Duodenal mucosa (tissue), 2 donors: ENCODE data around the gene MEIS1.
A peak's percentile ranks its signal among the peaks of the same experiment; 100 is the strongest.

ENCODE experiments used
- H3K27ac ChIP-seq: one replicate; pipeline ENCODE4 v1.7.0; 2013; ENCODE audit warnings: low read depth, low read length
- H3K27me3 ChIP-seq, 2 donors: one replicate each; pipeline ENCODE4 v1.7.0; 2013; ENCODE audit warnings: low read length in 2 of 2, control low read depth in 1 of 2; ENCODE audit not compliant: insufficient read depth in 2 of 2, control insufficient read depth in 1 of 2
- H3K36me3 ChIP-seq, 2 donors: one replicate each; pipeline ENCODE4 v1.7.0; 2013; ENCODE audit warnings: low read length in 2 of 2, control low read depth in 1 of 2; ENCODE audit not compliant: insufficient read depth in 2 of 2, control insufficient read depth in 1 of 2
- H3K4me1 ChIP-seq, 2 donors: one replicate each; pipeline ENCODE4 v1.7.0; 2013; ENCODE audit warnings: low read length in 2 of 2, control low read depth in 1 of 2; ENCODE audit not compliant: insufficient read depth in 2 of 2, control insufficient read depth in 1 of 2
- H3K4me3 ChIP-seq, 2 donors: one replicate each; pipeline ENCODE4 v1.7.0; 2013; ENCODE audit warnings: low read length in 2 of 2, low read depth in 1 of 2
- H3K9ac ChIP-seq, 2 donors: one replicate each; pipeline ENCODE4 v1.7.0; 2013; ENCODE audit warnings: low read length in 2 of 2, low read depth in 1 of 2
- H3K9me3 ChIP-seq, 2 donors: one replicate each; pipeline ENCODE4 v1.7.0; 2013; ENCODE audit warnings: low read length in 2 of 2, control low read depth in 1 of 2; ENCODE audit not compliant: control insufficient read depth in 1 of 2

MEIS1 gene

GRCh38 chr2:66550826-66551225 lies 115.9 kb downstream of the MEIS1 start:
- H3K9me3 ChIP-seq, result no peaks in the 10 kb centered on the region
- no peaks in the 10 kb centered on the region for H3K36me3 ChIP-seq
- H3K9ac ChIP-seq, result no peak overlapping the region
- no peak overlapping the region for H3K27ac ChIP-seq
- no peaks in the 10 kb centered on the region for H3K4me1 ChIP-seq
- H3K4me3 ChIP-seq, result no peak overlapping the region
- H3K27me3 ChIP-seq, result peaks cover 0 to 6% of the 10 kb centered on the region in 2 donors

GRCh38 chr2:66553370-66553769 lies 118.4 kb downstream of the MEIS1 start:
- Histone ChIP-seq H3K9ac (no peak overlapping the region), H3K27ac (no peak overlapping the region), H3K36me3 (no peaks in the 10 kb centered on the region), H3K4me3 (no peak overlapping the region), H3K4me1 (no peaks in the 10 kb centered on the region), H3K27me3 (peaks cover 0 to 9% of the 10 kb centered on the region in 2 donors), H3K9me3 (no peaks in the 10 kb centered on the region)

- H3K27me3 ChIP-seq, result peaks cover 0 to 9% of the 10 kb centered on the region in 2 donors
- H3K4me1 ChIP-seq, result no peaks in the 10 kb centered on the region
- no peak overlapping the region for H3K27ac ChIP-seq
- H3K4me3 ChIP-seq, result no peak overlapping the region
- no peak overlapping the region for H3K9ac ChIP-seq
- no peaks in the 10 kb centered on the region for H3K9me3 ChIP-seq
- no peaks in the 10 kb centered on the region for H3K36me3 ChIP-seq
These were observed 120.2 kb downstream of the MEIS1 start for GRCh38 chr2:66555091-66555490.

GRCh38 chr2:66555501-66556324 lies 120.8 kb downstream of the MEIS1 start:
- Histone ChIP-seq H3K9me3 (no peaks in the 10 kb centered on the region), H3K4me3 (peak overlapping the region in 1 of 2 donors; percentile 24), H3K27me3 (peaks cover 0 to 9% of the 10 kb centered on the region in 2 donors), H3K4me1 (no peaks in the 10 kb centered on the region), H3K27ac (no peak overlapping the region), H3K36me3 (no peaks in the 10 kb centered on the region), H3K9ac (no peak overlapping the region)

GRCh38 chr2:66559672-66560071 lies 124.7 kb downstream of the MEIS1 start:
- H3K27me3 ChIP-seq, result peaks cover 0 to 12% of the 10 kb centered on the region in 2 donors
- no peak overlapping the region for H3K4me3 ChIP-seq
- no peak overlapping the region for H3K27ac ChIP-seq
- H3K9me3 ChIP-seq, result no peaks in the 10 kb centered on the region
- no peak overlapping the region for H3K9ac ChIP-seq
- no peaks in the 10 kb centered on the region for H3K36me3 ChIP-seq
- no peaks in the 10 kb centered on the region for H3K4me1 ChIP-seq

DNA sequence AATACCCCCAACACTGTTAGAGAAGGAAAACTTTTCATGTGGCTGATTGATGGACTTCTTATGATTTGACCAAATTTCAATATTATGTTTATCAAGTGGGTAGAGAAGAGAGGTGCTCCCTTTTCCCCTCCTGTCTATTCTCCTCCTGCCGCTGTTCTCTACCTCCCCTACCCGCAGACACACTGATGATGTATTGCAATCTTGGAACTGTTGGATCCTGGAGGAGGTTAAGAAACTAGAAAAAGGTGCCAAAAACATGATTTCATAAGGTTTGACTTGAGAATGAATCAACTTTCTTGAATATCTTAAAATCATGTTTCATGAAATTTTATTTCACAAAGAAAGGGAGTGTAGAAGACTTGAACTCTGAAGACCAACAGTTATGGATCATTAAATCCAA lies 125.8 kb downstream of the MEIS1 start:
- no peak overlapping the region for H3K4me3 ChIP-seq
- H3K9ac ChIP-seq, result no peak overlapping the region
- no peak overlapping the region for H3K27ac ChIP-seq
- H3K9me3 ChIP-seq, result no peaks in the 10 kb centered on the region
- peaks cover 0 to 13% of the 10 kb centered on the region in 2 donors for H3K27me3 ChIP-seq
- no peaks in the 10 kb centered on the region for H3K4me1 ChIP-seq
- no peaks in the 10 kb centered on the region for H3K36me3 ChIP-seq

DNA sequence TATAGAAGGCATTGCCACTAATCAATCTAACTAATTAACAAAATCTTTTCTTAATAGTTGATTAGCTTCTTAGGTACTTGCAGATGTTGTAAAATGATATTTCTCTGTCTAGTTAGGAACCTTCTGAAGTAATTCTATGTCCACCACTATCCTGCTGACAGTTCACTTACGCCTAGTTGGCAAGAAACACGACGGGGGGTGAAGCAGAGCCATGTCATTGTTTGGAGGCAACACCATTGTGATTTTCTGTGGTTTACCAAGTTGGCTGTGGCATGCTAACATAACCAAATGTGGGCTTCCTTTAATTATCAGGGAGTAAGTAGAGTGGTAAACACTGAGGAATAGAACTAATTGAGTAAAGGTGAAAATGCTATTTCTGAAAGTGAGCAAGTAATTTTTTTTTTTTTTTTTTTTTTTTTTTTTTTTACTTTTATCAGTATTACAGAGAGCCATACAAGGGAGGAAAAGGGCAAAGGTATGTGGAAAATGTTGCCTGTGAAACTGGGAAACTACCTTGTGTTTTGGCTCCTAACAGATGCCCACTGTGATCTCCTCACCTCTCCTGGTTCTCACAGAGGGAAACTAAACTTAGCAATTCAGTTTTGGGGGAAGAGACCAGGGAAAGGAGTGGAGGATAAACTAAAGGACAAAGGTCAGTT lies 126.8 kb downstream of the MEIS1 start:
- Histone ChIP-seq H3K9me3 (no peaks in the 10 kb centered on the region), H3K4me3 (no peak overlapping the region), H3K27ac (no peak overlapping the region), H3K9ac (no peak overlapping the region), H3K27me3 (peaks cover 0 to 12% of the 10 kb centered on the region in 2 donors), H3K36me3 (no peaks in the 10 kb centered on the region), H3K4me1 (no peaks in the 10 kb centered on the region)

GRCh38 chr2:66562304-66562685 lies 127.4 kb downstream of the MEIS1 start:
- Histone ChIP-seq H3K4me3 (no peak overlapping the region), H3K9ac (no peak overlapping the region), H3K4me1 (no peaks in the 10 kb centered on the region), H3K27me3 (peaks cover 0 to 9% of the 10 kb centered on the region in 2 donors), H3K36me3 (no peaks in the 10 kb centered on the region), H3K9me3 (no peaks in the 10 kb centered on the region), H3K27ac (no peak overlapping the region)

DNA sequence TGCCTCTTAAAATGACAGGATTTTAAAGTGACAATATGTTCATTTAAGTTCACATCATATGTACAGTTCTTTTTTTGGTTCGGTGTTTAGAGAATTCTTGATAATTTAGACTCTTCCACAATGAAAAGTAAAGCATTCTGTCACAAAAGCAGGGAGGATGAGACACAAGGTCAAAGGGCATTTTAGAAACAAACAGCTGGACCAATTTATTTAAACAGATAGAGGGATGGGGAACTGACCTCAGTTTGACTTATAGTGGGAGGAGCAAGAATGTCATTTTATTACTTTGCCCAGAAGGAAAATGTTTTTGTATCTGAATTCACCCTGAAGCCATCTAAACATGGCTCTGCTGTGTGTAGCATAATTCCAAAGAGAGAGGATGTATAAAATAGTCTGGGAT lies 128.5 kb downstream of the MEIS1 start:
- Histone ChIP-seq H3K9ac (no peak overlapping the region), H3K36me3 (no peaks in the 10 kb centered on the region), H3K4me3 (no peak overlapping the region), H3K4me1 (no peaks in the 10 kb centered on the region), H3K9me3 (no peaks in the 10 kb centered on the region), H3K27ac (no peak overlapping the region), H3K27me3 (peaks cover 0 to 9% of the 10 kb centered on the region in 2 donors)

GRCh38 chr2:66565291-66565690 lies 130.4 kb downstream of the MEIS1 start:
- H3K36me3 ChIP-seq, result no peaks in the 10 kb centered on the region
- no peak overlapping the region for H3K27ac ChIP-seq
- no peaks in the 10 kb centered on the region for H3K4me1 ChIP-seq

More at GRCh38 chr2:66565291-66565690, 130.4 kb downstream of the MEIS1 start:
- Histone ChIP-seq H3K4me3 (no peak overlapping the region), H3K9ac (no peak overlapping the region), H3K9me3 (no peaks in the 10 kb centered on the region), H3K27me3 (peaks cover 0 to 9% of the 10 kb centered on the region in 2 donors)
